Activated CD8-positive, alpha-beta T cell treated with anti-CD3 and anti-CD28 coated beads for 36 hours (primary cell): ENCODE measurements around the gene ELL2. TPM values are rescaled to one million over a fixed set of nuclear protein-coding genes. Genes with fewer than 3 reads are reported as not detected.

Experiments used
- ATAC-seq: fragments of 200-7000 bp; cut with Tn5 transposase; one replicate; pipeline ENCODE4 v1.10.0; 2021; ENCODE audit warnings: mild to moderate bottlenecking, moderate library complexity
- CTCF ChIA-PET: fragments of 350-600 bp; sonication (Branson Sonifier 250); formaldehyde crosslinking; loops from one replicate; lab custom pipeline; 2021; ENCODE audit warnings: antibody characterized with exemption; lab: Charles Lee
- POLR2A ChIA-PET: fragments of 350-600 bp; sonication (Branson Sonifier 250); formaldehyde crosslinking; loops from one replicate; lab custom pipeline; 2021; ENCODE audit warnings: antibody characterized with exemption; lab: Charles Lee
- DNase-seq: peaks from one replicate; pipeline ENCODE4 v3.0.0-alpha.2; 2020
- H3K27ac Mint-ChIP-seq: one replicate; pipeline ENCODE4 v1.8.0; 2021; ENCODE audit warnings: mild to moderate bottlenecking, mixed read lengths
- H3K27me3 Mint-ChIP-seq: one replicate; pipeline ENCODE4 v1.8.0; 2021; ENCODE audit warnings: mixed read lengths
- H3K36me3 Mint-ChIP-seq: one replicate; pipeline ENCODE4 v1.8.0; 2021; ENCODE audit warnings: low read depth, mixed read lengths
- H3K4me1 Mint-ChIP-seq: one replicate; pipeline ENCODE4 v1.8.0; 2021; ENCODE audit warnings: low read depth, mixed read lengths
- H3K4me3 Mint-ChIP-seq: one replicate; pipeline ENCODE4 v1.8.0; 2021; ENCODE audit warnings: mild to moderate bottlenecking, moderate library complexity, mixed read lengths
- H3K9me3 Mint-ChIP-seq: one replicate; pipeline ENCODE4 v1.8.0; 2021; ENCODE audit warnings: mixed read lengths
- intact Hi-C: fragments of 100-400 bp; cut with micrococcal nuclease; formaldehyde crosslinking; loops from one replicate; pipeline ENCODE4 v1.10.0; 2022
- total RNA-seq, 2 experiments: library from RNA; stranded (reverse); gene quantifications; one replicate each; pipeline ENCODE4 v1.2.3, GENCODE V29; 2021
- TF ChIP-seq, protein P1 (sequence below): fragments of 200-600 bp; IDR thresholded peaks from one replicate; pipeline ENCODE4 v1.8.0; 2022; ENCODE audit warnings: antibody characterized with exemption, mild to moderate bottlenecking

Gene ELL2
- total RNA-seq, 2 experiments from 2014 or later, result 39.7 to 46.3 TPM

DNA sequence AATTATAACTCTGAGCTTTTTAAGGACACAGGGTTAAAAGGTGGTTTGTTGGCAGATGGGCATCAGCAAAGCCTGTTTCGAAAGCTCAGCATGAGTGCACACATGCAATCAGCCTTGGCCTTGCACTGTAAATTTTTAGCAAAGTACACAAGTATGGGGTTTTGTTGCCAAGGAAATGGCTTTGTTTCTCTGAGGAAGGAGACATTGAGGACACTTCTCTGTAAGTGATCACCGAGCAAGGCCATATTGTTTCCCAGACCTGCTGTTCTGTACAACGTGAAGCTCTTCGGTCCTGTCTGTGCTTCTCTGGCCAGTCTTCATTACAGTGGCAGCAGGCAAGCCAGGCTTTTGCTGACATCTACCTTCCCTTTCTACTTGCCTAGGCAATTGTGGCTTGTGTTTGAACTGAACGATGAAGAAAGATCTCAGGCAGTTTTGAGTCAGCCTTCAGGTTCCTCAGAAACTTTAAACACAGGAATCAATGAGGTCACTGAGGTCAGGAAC, 111.2 kb downstream of the ELL2 start:
- Mint-ChIP-seq H3K4me3 (no peak overlapping the region), H3K36me3 (no peaks in the 10 kb centered on the region), H3K27ac (no peak overlapping the region), H3K9me3 (no peaks in the 10 kb centered on the region), H3K4me1 (no peaks in the 10 kb centered on the region), H3K27me3 (no peaks in the 10 kb centered on the region)
- CTCF ChIA-PET, result interaction anchor here (0.6 to 25.0 kb wide), 7 partner anchors 9 to 486 kb away, joined by 3 to 628 read pairs (median 13); no protein-coding TSS in a partner anchor
- TF ChIP-seq, protein P1, sequence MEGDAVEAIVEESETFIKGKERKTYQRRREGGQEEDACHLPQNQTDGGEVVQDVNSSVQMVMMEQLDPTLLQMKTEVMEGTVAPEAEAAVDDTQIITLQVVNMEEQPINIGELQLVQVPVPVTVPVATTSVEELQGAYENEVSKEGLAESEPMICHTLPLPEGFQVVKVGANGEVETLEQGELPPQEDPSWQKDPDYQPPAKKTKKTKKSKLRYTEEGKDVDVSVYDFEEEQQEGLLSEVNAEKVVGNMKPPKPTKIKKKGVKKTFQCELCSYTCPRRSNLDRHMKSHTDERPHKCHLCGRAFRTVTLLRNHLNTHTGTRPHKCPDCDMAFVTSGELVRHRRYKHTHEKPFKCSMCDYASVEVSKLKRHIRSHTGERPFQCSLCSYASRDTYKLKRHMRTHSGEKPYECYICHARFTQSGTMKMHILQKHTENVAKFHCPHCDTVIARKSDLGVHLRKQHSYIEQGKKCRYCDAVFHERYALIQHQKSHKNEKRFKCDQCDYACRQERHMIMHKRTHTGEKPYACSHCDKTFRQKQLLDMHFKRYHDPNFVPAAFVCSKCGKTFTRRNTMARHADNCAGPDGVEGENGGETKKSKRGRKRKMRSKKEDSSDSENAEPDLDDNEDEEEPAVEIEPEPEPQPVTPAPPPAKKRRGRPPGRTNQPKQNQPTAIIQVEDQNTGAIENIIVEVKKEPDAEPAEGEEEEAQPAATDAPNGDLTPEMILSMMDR, result no peak
- intact Hi-C loops, result no loop called here
- ATAC-seq, result no peak
- DNase-seq, result no peak
- POLR2A ChIA-PET, result interaction anchor here (1.2 kb wide), 1 partner anchor 8 kb away, joined by 4 read pairs; no protein-coding TSS in a partner anchor

DNA sequence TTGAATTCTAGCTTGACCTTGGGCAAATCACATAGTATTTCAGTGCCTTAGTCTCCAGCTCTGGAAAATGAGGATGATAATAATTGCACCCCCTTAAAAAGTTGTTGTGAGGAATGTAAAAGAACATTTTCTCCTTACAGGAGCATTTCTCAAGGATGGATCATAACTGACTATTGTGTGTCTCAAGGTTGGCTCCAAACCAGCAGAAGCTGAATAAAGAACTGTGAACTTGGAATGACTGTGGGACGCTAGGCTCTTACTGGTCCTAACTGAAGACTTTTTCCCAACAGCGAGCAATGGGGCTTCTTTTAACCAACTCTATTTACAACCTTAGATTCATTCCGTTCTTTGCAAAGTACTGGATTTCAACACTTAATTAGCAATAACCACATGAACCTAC, 113.0 kb downstream of the ELL2 start:
- POLR2A ChIA-PET, result no interaction called here
- H3K36me3 Mint-ChIP-seq, result no peaks in the 10 kb centered on the region
- no peak overlapping the region for H3K27ac Mint-ChIP-seq
- H3K27me3 Mint-ChIP-seq, result no peaks in the 10 kb centered on the region
- no peaks in the 10 kb centered on the region for H3K9me3 Mint-ChIP-seq
- ATAC-seq, result no peak
- DNase-seq, result no peak
- intact Hi-C loops, result no loop called here
- no peak overlapping the region for H3K4me3 Mint-ChIP-seq
- no peaks in the 10 kb centered on the region for H3K4me1 Mint-ChIP-seq
- TF ChIP-seq, protein P1, result no peak
- CTCF ChIA-PET, result interaction anchor here (0.7 to 25.0 kb wide), 16 partner anchors 8 to 753 kb away, joined by 3 to 628 read pairs (median 6); partner anchors contain the start of gene GLRX

DNA sequence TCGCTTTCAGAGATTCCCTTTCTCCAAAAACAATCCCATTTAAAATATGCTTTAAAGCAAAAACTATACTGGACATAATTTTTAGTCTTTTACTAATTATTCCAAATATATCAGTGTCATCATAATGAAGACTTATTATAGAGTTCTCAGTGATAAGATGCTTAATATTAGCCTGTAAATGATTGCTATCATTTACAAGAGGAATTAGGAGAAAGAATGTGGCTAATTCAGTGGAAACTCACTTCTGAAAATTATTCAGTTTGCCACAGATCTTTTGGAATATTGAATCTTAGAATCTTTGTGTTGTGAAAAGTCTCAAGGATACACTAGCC, 114.4 kb downstream of the ELL2 start:
- TF ChIP-seq, protein P1, result no peak
- no peak overlapping the region for H3K4me3 Mint-ChIP-seq
- ChIA-PET CTCF (interaction anchor here (0.8 to 25.0 kb wide), 19 partner anchors 9 to 498 kb away, joined by 3 to 628 read pairs (median 6); partner anchors contain the start of gene GLRX), POLR2A (no interaction called here)
- H3K27me3 Mint-ChIP-seq, result no peaks in the 10 kb centered on the region
- H3K4me1 Mint-ChIP-seq, result peaks cover 14% of the 10 kb centered on the region
- ATAC-seq (no peak), DNase-seq (no peak)
- no peaks in the 10 kb centered on the region for H3K36me3 Mint-ChIP-seq
- intact Hi-C loops, result loop anchor here (1.0 kb wide), 1 partner anchor 66 kb away; no protein-coding TSS in a partner anchor
- H3K9me3 Mint-ChIP-seq, result no peaks in the 10 kb centered on the region
- H3K27ac Mint-ChIP-seq, result no peak overlapping the region

DNA sequence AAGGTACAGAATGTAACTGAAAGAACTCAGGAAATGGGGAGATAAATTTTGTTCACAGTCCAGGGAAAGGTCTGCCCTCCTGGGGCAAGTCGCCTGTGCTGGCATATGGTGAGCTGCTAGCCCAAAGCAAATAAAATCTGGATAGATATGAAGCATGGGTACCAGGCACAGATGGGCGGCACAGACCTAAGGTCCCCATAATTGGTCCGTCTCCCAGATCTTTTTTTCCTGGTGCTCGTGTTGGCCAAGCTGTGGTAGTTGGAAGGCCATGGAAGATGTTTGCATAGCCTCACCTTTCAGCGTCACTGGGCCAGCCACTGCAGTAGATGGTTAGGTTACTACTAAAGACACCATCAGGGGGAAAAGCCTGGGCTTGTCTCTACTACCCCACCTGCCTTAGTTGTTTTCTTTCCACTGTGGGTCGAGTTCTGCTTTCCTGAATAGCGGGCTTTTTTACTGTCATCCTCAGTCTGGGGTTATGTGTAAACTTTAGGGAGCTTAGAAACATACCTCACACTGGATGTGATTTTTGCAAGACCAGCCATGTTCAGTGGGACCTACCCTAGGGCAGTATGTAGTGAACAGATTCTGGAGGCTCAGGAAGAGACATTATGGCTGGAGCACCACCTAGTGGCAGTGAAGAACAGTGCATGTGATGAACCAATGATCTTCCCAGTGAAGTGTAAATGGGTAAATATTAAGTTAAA, 114.9 kb downstream of the ELL2 start:
- TF ChIP-seq, protein P1, result peak; percentile 93
- ChIA-PET CTCF (interaction anchor here (0.6 to 25.0 kb wide), 31 partner anchors 9 to 499 kb away, joined by 3 to 628 read pairs (median 4); partner anchors contain the start of gene GLRX), POLR2A (interaction anchor here (1.3 kb wide), 1 partner anchor 23 kb away, joined by 5 read pairs; no protein-coding TSS in a partner anchor)
- DNase-seq, result peak; percentile 77
- Mint-ChIP-seq H3K27me3 (no peaks in the 10 kb centered on the region), H3K4me1 (peaks cover 17% of the 10 kb centered on the region), H3K9me3 (no peaks in the 10 kb centered on the region), H3K36me3 (no peaks in the 10 kb centered on the region), H3K27ac (no peak overlapping the region), H3K4me3 (no peak overlapping the region)
- intact Hi-C loops, result loop anchor here (1.0 kb wide), 1 partner anchor 65 kb away; no protein-coding TSS in a partner anchor
- peak; percentile 78 for ATAC-seq

DNA sequence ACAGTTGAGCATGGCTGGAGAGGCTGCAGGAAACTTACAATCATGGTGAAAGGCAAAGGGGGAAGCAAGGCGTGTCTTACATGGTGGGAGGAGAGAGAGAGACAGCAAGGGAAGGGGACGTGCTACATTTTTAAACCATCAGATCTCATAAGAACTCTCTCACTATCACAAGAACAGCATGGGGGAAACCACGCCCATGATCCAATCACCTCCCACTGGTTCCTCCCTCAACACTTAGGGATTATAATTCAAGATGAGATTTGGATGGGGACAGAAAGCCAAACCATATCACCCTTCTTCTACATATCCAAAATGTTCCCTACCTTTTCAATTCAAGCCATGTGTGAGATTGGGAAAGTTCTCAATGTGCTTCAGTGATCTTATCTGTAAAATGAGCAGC, 116.3 kb downstream of the ELL2 start:
- Mint-ChIP-seq H3K36me3 (no peaks in the 10 kb centered on the region), H3K4me1 (peaks cover 17% of the 10 kb centered on the region), H3K4me3 (no peak overlapping the region), H3K27ac (no peak overlapping the region), H3K9me3 (no peaks in the 10 kb centered on the region), H3K27me3 (no peaks in the 10 kb centered on the region)
- intact Hi-C loops, result no loop called here
- TF ChIP-seq, protein P1, result no peak
- ATAC-seq (no peak), DNase-seq (no peak)
- POLR2A ChIA-PET, result interaction anchor here (1.3 kb wide), 1 partner anchor 21 kb away, joined by 5 read pairs; no protein-coding TSS in a partner anchor
- CTCF ChIA-PET, result interaction anchor here (1.3 to 25.0 kb wide), 6 partner anchors 10 to 181 kb away, joined by 3 to 628 read pairs (median 12); partner anchors contain the start of gene GLRX
